Esophagus squamous epithelium (tissue), 5 donors: Measurements from ENCODE around the gene KCNK2. TPM values are rescaled to one million over a fixed set of nuclear protein-coding genes. Genes with fewer than 3 reads are reported as not detected.

Source experiments
- DNase-seq: peaks from one replicate; lab custom pipeline; 2025; lab: John Stamatoyannopoulos, UW
- H3K27ac ChIP-seq, 4 donors: fragments of 200-600 bp; sonication (generic); one replicate each; pipeline ENCODE4 v1.5.1; 2016 to 2019; ENCODE audit warnings: mild to moderate bottlenecking in 1 of 4
- H3K27me3 ChIP-seq, 4 donors: fragments of 200-600 bp; sonication (generic); 1 replicate in 3 of 4; 2 replicates in 1 of 4; pipeline versions ENCODE4 v1.5.1 to v1.6.0; 2017 to 2021; ENCODE audit warnings: antibody characterized with exemption in 1 of 4
- H3K36me3 ChIP-seq, 3 donors: fragments of 200-600 bp; sonication (generic); one replicate each; pipeline ENCODE4 v1.5.1; 2016 to 2019
- H3K4me1 ChIP-seq, 3 donors: fragments of 200-600 bp; sonication (generic); one replicate each; pipeline ENCODE4 v1.5.1; 2017 to 2019
- H3K4me3 ChIP-seq, 4 donors: fragments of 200-600 bp; sonication (generic); 1 replicate in 3 of 4; 2 replicates in 1 of 4; pipeline ENCODE4 v1.5.1; 2016 to 2019; ENCODE audit warnings: mild to moderate bottlenecking in 2 of 4, moderate library complexity in 1 of 4
- H3K9me3 ChIP-seq, 3 donors: fragments of 200-600 bp; sonication (generic); one replicate each; pipeline ENCODE4 v1.5.1; 2016 to 2019
- CTCF ChIP-seq, 6 experiments: fragments of 450-650 bp in 4 of 6; fragments of 200-600 bp in 2 of 6; sonication (generic) in 2 of 6; IDR thresholded peaks; one replicate each; pipeline ENCODE4 v1.5.1; 2016 to 2019; ENCODE audit warnings: antibody characterized with exemption in 6 of 6, mild to moderate bottlenecking in 4 of 6, moderate library complexity in 4 of 6
- POLR2A ChIP-seq, 4 donors: fragments of 450-650 bp; IDR thresholded peaks; one replicate each; pipeline ENCODE4 v1.6.1; 2017; ENCODE audit warnings: antibody characterized with exemption in 4 of 4, mild to moderate bottlenecking in 4 of 4, moderate library complexity in 3 of 4
- WGBS, 2 donors: methylation state at CpG; one replicate each; pipeline ENCODE4 v1.1.5; 2018; 5-methylcytosine and 5-hydroxymethylcytosine counted together
- intact Hi-C: fragments of 100-400 bp; cut with DNase I; formaldehyde crosslinking; loops from one replicate; pipeline ENCODE4 v1.15.0; 2022
- total RNA-seq, 4 donors: library from RNA; depleted of rRNA; stranded (reverse); fragments of >200 nt; gene quantifications; one replicate each; pipeline ENCODE4 v1.1.0, GENCODE V29; 2016
- donor health status: DM: yes; HTN: yes; CAD: no.

KCNK2 gene
- total RNA-seq, 4 donors from 2014 or later: 0.23 to 0.95 TPM; not detected in 2

GRCh38 chr1:215251428-215251827 lies 168.9 kb downstream of the KCNK2 start:
- 85 to 90% methylated on average over 4 of the region's 4 CpGs for WGBS, 2 donors
- no peaks in the 10 kb centered on the region for H3K4me1 ChIP-seq
- no peak overlapping the region for H3K27ac ChIP-seq
- H3K36me3 ChIP-seq: no peaks in the 10 kb centered on the region
- TF ChIP-seq POLR2A (IDR thresholded peaks at IDR 0.05): no peak
- no peak for TF ChIP-seq CTCF (IDR thresholded peaks at IDR 0.05)
- H3K27me3 ChIP-seq: no peaks in the 10 kb centered on the region
- H3K4me3 ChIP-seq: no peak overlapping the region
- intact Hi-C loops: no loop called here
- no peak for DNase-seq
- no peaks in the 10 kb centered on the region for H3K9me3 ChIP-seq

GRCh38 chr1:215252164-215252563 lies 169.6 kb downstream of the KCNK2 start:
- intact Hi-C loops: no loop called here
- 64 to 81% methylated on average over 1 of the region's 1 CpG for WGBS, 2 donors
- DNase-seq: no peak

GRCh38 chr1:215256936-215257679 lies 174.6 kb downstream of the KCNK2 start:
- Histone ChIP-seq H3K36me3 (no peaks in the 10 kb centered on the region), H3K4me1 (no peaks in the 10 kb centered on the region), H3K4me3 (no peak overlapping the region), H3K27ac (no peak overlapping the region), H3K9me3 (no peaks in the 10 kb centered on the region), H3K27me3 (no peaks in the 10 kb centered on the region)
- no peak for TF ChIP-seq CTCF (IDR thresholded peaks at IDR 0.05)
- no peak for TF ChIP-seq POLR2A (IDR thresholded peaks at IDR 0.05)
- intact Hi-C loops: no loop called here
- no peak for DNase-seq
- 45 to 58% methylated on average over 3 of the region's 3 CpGs for WGBS, 2 donors

More at GRCh38 chr1:215252164-215252563, 169.6 kb downstream of the KCNK2 start:
- TF ChIP-seq CTCF (IDR thresholded peaks at IDR 0.05) (no peak), POLR2A (IDR thresholded peaks at IDR 0.05) (no peak)
- Histone ChIP-seq H3K27ac (no peak overlapping the region), H3K4me3 (no peak overlapping the region), H3K36me3 (no peaks in the 10 kb centered on the region), H3K4me1 (no peaks in the 10 kb centered on the region), H3K27me3 (no peaks in the 10 kb centered on the region), H3K9me3 (no peaks in the 10 kb centered on the region)

- TF ChIP-seq CTCF (IDR thresholded peaks at IDR 0.05) (no peak), POLR2A (IDR thresholded peaks at IDR 0.05) (no peak)
- no peak overlapping the region for H3K4me3 ChIP-seq
- H3K27me3 ChIP-seq: no peaks in the 10 kb centered on the region
- H3K36me3 ChIP-seq: no peaks in the 10 kb centered on the region
- H3K4me1 ChIP-seq: no peaks in the 10 kb centered on the region
- no peak for DNase-seq
- 68 to 81% methylated on average over 5 of the region's 5 CpGs for WGBS, 2 donors
- H3K9me3 ChIP-seq: no peaks in the 10 kb centered on the region
- no peak overlapping the region for H3K27ac ChIP-seq
- intact Hi-C loops: no loop called here
Measured at GRCh38 chr1:215260711-215261110, 178.2 kb downstream of the KCNK2 start.

GRCh38 chr1:215262106-215262505 lies 179.6 kb downstream of the KCNK2 start:
- intact Hi-C loops: no loop called here
- no peak for DNase-seq
- Histone ChIP-seq H3K36me3 (no peaks in the 10 kb centered on the region), H3K4me3 (no peak overlapping the region), H3K27ac (no peak overlapping the region), H3K9me3 (no peaks in the 10 kb centered on the region), H3K4me1 (no peaks in the 10 kb centered on the region), H3K27me3 (no peaks in the 10 kb centered on the region)
- WGBS, 2 donors: 50 to 77% methylated on average over 1 of the region's 1 CpG
- TF ChIP-seq POLR2A (IDR thresholded peaks at IDR 0.05): no peak
- no peak for TF ChIP-seq CTCF (IDR thresholded peaks at IDR 0.05)
